Central memory CD8-positive, alpha-beta T cell (primary cell): ENCODE data around the gene SLC24A3.

ENCODE experiments used
- ATAC-seq: fragments of 150-1000 bp; cut with Tn5 transposase; replicated peaks from 2 replicates; pipeline ENCODE4 v1.10.0; 2022; ENCODE audit warnings: mild to moderate bottlenecking, moderate FRiP score, moderate number of reproducible peaks; ENCODE audit not compliant: poor library complexity, severe bottlenecking; ENCODE audit errors: extremely low read depth
- DNase-seq, 2 donors: peaks; one replicate each; pipeline ENCODE4 v3.0.0; 2021; ENCODE audit warnings: low spot score in 2 of 2
- H3K27ac Mint-ChIP-seq: one replicate; pipeline ENCODE4 v1.8.0; 2022; ENCODE audit warnings: low read depth, mild to moderate bottlenecking, moderate library complexity, mixed read lengths
- H3K27me3 Mint-ChIP-seq: one replicate; pipeline ENCODE4 v1.8.0; 2022; ENCODE audit warnings: mixed read lengths
- H3K36me3 Mint-ChIP-seq: one replicate; pipeline ENCODE4 v1.8.0; 2022; ENCODE audit warnings: mild to moderate bottlenecking, moderate library complexity, mixed read lengths; ENCODE audit not compliant: insufficient read depth
- H3K4me1 Mint-ChIP-seq: one replicate; pipeline ENCODE4 v1.8.0; 2022; ENCODE audit warnings: mixed read lengths
- H3K4me3 Mint-ChIP-seq: one replicate; pipeline ENCODE4 v1.8.0; 2022; ENCODE audit warnings: mild to moderate bottlenecking, moderate library complexity, mixed read lengths
- H3K9me3 Mint-ChIP-seq: one replicate; pipeline ENCODE4 v1.8.0; 2022; ENCODE audit warnings: mixed read lengths

The SLC24A3 gene

DNA sequence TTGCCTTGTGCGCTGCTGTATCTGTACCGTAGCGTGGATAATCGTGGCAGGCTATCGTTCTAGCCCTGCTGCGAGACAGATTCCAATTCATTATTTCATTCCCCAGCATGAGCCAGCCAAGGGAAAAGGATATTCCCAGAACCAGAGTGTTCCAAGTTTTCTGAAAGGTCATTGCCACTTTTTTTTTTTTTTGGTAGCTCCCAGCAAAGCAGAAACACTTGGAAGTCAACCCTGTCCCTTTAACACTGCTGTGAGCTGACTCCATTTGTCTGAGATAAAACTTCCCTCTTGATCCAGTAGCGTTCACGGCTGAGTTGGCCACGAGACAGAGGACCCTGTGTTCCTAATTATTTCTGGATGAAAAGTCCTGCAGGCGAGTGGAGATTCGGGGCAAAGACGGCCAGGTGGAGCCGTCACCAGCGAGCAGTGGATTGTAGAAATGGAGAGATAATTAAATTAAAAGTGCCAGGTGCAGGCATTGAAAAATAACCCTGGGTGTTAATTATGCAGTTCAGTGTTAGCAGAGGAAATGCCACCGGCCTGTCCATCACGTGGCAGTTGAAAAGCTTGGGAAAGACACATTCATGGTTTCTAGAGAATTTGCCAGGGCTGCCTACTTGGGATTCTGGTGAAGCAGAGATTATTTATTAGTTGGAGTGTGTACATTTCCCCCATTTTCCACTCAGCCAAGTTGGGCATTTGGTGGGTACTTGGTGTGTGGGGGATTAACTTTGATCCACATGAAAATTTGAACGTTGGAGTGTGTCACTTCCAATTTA, 164.2 kb downstream of the SLC24A3 start:
- ATAC-seq (no peak), DNase-seq (no peak)
- H3K4me1 Mint-ChIP-seq: no peaks in the 10 kb centered on the region
- H3K36me3 Mint-ChIP-seq: peaks cover 2% of the 10 kb centered on the region
- no peak overlapping the region for H3K27ac Mint-ChIP-seq
- no peak overlapping the region for H3K4me3 Mint-ChIP-seq
- no peaks in the 10 kb centered on the region for H3K27me3 Mint-ChIP-seq
- peaks cover 5% of the 10 kb centered on the region for H3K9me3 Mint-ChIP-seq

DNA sequence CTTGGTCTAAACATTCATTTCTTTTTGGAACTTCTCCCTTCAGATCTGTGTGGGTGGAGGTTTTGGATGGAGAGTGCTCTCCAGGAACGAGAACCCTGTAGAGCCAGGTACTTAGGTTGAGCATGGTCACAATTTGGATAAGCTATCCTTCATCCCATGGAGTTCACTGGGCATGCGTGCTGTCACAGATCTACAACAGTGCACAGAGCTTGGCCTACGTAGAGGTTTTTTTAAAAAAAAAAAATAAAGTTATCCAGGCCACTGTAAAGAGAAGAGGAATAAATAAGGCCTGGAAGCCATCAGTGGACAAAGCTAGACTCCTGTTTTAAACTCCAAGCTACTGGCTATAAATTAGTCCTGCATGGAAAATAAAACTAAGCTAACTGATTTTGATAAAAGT, 165.6 kb downstream of the SLC24A3 start:
- Mint-ChIP-seq H3K27me3 (no peaks in the 10 kb centered on the region), H3K4me3 (no peak overlapping the region), H3K9me3 (peaks cover 5% of the 10 kb centered on the region), H3K36me3 (peaks cover 2% of the 10 kb centered on the region), H3K27ac (no peak overlapping the region), H3K4me1 (no peaks in the 10 kb centered on the region)
- DNase-seq (no peak), ATAC-seq (no peak)

DNA sequence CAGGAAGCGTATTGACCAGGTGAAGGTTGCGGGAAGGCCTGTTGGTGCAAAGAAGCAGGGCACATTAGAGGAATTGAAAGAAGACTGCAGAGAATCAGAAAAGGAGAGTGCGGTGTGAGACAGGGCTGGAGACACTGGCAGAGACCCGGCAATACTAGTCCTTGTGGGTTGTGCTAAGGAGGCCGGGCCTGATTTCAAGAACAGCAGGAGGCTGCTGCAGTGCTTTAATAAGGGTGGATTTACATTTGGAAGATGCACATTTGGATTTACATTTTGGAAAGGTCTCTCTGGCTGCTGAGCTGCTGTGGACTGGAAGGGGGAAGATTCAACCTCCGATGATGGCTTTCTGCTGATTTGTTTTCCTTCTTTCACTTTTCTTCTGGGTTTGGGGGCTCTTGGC, 167.8 kb downstream of the SLC24A3 start:
- peaks cover 5% of the 10 kb centered on the region for H3K9me3 Mint-ChIP-seq
- no peaks in the 10 kb centered on the region for H3K27me3 Mint-ChIP-seq
- no peak overlapping the region for H3K4me3 Mint-ChIP-seq
- DNase-seq (no peak), ATAC-seq (no peak)
- no peak overlapping the region for H3K27ac Mint-ChIP-seq
- H3K36me3 Mint-ChIP-seq: peaks cover 4% of the 10 kb centered on the region
- H3K4me1 Mint-ChIP-seq: no peaks in the 10 kb centered on the region

DNA sequence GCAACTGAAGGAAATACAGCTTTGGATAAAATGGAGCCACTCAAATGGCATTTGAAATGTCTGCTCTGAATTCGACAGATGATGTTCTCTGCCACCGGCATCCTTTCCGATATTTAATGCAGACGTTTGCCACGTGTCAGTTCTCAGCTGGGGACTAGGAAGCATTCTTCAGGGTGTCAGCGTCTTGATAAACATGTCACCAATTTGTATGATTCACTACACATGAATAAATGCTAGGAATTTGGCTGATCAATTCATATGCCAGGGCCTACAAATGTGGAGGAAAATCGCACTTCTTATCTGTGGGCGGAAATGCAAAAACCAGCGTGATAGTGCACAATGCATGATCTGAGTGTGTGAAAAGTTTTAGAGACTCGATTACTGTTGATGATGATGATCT, 169.5 kb downstream of the SLC24A3 start:
- no peak for DNase-seq
- H3K36me3 Mint-ChIP-seq: peaks cover 4% of the 10 kb centered on the region
- H3K4me3 Mint-ChIP-seq: no peak overlapping the region
- H3K4me1 Mint-ChIP-seq: no peaks in the 10 kb centered on the region
- no peaks in the 10 kb centered on the region for H3K27me3 Mint-ChIP-seq
- H3K9me3 Mint-ChIP-seq: peaks cover 5% of the 10 kb centered on the region
- no peak overlapping the region for H3K27ac Mint-ChIP-seq
- ATAC-seq: no peak

DNA sequence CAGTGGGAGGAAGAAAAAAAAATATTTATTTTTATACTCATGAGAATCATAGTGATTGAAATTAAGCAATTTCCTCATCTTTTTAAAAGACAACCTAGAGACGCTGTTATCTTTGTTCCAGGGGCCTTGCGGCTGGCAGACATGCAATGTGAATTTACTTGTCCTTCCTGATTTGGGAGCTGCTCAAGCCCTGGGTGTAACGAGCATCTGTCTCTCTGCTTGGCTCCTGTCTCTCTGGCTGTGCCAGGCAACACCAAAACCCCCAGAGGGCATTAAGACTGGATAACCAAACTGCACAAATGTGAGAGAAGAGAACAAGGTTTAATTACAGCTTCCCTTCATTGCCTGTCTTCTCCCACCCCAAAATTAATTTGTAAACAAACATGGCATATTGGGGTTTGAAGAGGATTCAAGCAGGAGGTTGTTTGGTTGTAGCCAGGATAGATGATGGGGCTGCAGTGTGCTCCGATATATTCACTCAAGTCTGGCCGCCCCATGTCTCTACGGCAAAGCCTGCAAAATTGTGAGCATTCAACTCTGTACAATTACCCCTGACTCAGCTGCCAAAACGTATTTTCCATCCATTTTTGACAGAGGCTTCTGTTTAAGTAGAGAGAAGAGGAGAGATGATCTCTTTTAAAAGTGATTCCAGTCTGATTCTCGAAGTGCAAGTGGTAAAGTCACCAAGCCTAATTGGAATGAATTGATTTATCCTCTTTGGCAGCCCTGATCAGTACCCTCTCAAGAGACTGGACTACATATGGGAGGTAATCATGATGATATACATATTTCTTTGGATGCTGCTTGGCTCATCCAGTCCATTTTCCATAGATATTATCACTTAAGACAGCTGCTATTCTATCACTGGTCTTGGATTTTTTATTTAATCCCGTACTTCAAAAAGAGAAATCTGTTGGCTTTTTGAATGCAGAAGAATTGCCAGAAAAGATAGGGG, 170.2 kb downstream of the SLC24A3 start:
- DNase-seq (no peak), ATAC-seq (no peak)
- Mint-ChIP-seq H3K36me3 (peaks cover 4% of the 10 kb centered on the region), H3K27me3 (no peaks in the 10 kb centered on the region), H3K4me1 (no peaks in the 10 kb centered on the region), H3K27ac (no peak overlapping the region), H3K4me3 (no peak overlapping the region), H3K9me3 (peaks cover 5% of the 10 kb centered on the region)

DNA sequence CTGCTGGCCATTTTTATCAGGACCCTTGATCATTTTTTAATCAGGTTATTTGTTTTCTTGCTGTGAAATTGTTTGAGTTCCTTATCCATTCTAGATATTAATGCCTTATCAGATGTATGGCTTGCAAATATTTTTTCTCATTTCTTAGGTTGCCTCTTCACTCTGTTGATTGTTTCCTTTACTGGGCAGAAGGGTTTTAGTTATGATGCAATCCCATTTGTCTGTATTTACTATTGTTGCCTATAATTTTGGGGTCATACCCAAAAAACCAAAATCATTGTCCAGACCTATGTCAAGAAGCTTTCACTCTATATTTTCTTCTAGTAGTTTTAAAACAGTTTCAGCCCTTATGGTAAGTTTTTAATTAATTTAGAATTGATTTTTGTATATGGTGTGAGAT, 172.5 kb downstream of the SLC24A3 start:
- peaks cover 2% of the 10 kb centered on the region for H3K36me3 Mint-ChIP-seq
- DNase-seq: no peak
- no peaks in the 10 kb centered on the region for H3K27me3 Mint-ChIP-seq
- H3K9me3 Mint-ChIP-seq: peaks cover 15% of the 10 kb centered on the region
- no peaks in the 10 kb centered on the region for H3K4me1 Mint-ChIP-seq
- no peak overlapping the region for H3K4me3 Mint-ChIP-seq
- H3K27ac Mint-ChIP-seq: no peak overlapping the region
- no peak for ATAC-seq

DNA sequence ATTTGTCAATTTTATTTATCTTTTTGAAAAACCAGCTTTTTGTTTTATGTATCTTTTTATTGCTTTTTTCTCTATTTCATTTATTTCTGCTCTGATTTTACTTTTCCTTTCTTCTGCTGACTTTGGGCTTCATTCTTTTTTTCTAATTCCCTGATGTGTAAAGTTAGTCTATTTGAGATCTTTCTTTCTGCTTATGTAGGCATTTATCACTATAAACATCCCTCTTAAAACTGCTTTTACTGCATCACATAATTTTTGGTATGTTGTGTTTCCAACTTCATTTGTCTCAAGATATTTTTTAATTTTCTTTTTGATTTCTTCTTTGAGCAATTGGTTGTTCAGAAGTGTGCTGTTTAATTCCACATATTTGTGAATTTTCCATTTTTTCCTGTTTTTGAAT, 174.8 kb downstream of the SLC24A3 start:
- ATAC-seq (no peak), DNase-seq (no peak)
- Mint-ChIP-seq H3K36me3 (peaks cover 2% of the 10 kb centered on the region), H3K27ac (no peak overlapping the region), H3K9me3 (peaks cover 12% of the 10 kb centered on the region), H3K4me1 (no peaks in the 10 kb centered on the region), H3K27me3 (no peaks in the 10 kb centered on the region), H3K4me3 (no peak overlapping the region)

DNA sequence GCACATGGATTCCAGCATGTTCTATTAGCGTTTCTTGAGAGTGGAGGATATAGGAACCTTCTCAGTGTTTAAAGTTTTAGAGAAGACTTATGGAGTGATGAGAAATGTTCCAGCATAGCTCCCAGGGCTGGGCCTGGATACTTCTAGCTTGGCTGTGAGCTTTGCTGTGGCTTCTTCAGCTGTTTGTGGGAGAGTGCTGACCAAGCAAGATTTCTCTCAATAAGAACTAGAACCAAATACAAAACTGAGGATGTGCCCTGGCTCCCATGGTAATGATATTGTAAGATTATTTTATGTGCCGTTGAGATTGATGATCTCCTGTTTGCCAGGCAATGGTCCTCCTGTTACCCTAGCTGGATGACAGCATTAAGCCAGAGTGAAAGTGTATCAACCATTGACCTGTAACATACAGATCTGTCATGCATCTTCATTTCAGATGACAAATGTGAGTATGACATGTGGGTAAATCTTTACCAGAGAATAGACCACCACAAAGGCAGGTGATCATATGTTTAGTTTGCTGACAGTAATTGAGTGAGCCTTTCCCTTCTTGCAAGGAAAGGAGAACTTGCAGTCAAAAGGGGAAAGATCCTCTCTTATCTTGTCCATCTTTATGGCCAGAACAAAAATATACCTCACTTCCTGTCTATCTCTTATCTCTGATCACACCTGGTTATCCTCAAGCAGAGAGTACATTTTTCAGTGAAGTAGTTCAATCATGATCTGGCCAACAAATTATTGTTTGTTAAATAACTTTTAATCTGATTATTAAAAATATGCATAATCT, 180.1 kb downstream of the SLC24A3 start:
- Mint-ChIP-seq H3K36me3 (no peaks in the 10 kb centered on the region), H3K4me1 (no peaks in the 10 kb centered on the region), H3K4me3 (no peak overlapping the region), H3K9me3 (peaks cover 18% of the 10 kb centered on the region), H3K27ac (no peak overlapping the region), H3K27me3 (no peaks in the 10 kb centered on the region)
- ATAC-seq (no peak), DNase-seq (no peak)

DNA sequence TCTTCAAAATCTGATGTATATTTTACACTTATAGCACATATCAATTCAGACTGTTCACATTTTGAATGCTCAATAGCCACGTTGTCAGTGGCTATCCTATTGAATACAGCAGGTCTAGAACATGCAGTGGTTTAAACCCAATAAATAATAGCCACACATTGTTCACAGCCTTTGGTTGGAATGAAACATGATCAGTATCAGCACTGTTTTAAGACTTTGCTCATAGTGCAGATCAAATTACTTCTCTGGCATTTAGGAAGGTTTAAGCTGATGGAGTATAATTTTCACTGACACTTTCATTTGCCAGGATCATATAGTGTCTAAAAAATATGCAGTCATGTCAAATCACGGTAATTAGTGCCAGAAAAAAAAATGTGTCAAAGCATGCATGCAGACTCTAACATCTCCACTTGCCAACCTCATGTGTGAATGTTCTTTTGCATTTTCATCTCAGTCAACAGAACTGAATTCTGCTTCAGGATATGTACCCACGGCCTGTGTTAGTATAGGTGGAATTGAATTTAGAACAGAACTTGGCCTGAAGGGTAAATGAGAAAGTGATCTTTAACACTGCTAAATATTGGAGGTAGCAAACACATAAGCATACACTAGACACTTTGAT, 184.1 kb downstream of the SLC24A3 start:
- Mint-ChIP-seq H3K4me1 (no peaks in the 10 kb centered on the region), H3K9me3 (peaks cover 16% of the 10 kb centered on the region), H3K27me3 (no peaks in the 10 kb centered on the region), H3K4me3 (no peak overlapping the region), H3K36me3 (no peaks in the 10 kb centered on the region), H3K27ac (no peak overlapping the region)
- no peak for DNase-seq
- no peak for ATAC-seq

DNA sequence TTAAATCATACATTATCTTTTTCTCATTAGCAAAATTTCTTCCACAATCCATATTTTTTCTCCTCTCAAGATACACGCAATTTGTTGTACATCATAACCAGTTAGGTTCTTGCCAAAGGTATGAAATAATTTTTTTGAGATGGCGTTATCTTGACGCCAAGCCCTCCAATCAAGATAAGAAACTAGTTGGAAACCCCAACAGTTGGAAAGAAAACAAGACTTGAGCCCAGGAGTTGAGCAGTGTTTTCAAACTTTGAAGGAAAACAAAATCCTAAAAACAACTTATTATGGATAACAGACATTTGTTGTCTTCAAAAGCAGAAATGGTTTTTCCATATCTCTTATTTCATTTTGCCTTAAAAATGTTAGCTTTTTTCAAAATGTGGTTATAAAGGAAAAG, 184.8 kb downstream of the SLC24A3 start:
- DNase-seq (no peak), ATAC-seq (no peak)
- H3K27ac Mint-ChIP-seq: no peak overlapping the region
- H3K36me3 Mint-ChIP-seq: no peaks in the 10 kb centered on the region
- H3K4me1 Mint-ChIP-seq: no peaks in the 10 kb centered on the region
- peaks cover 21% of the 10 kb centered on the region for H3K9me3 Mint-ChIP-seq
- no peak overlapping the region for H3K4me3 Mint-ChIP-seq
- no peaks in the 10 kb centered on the region for H3K27me3 Mint-ChIP-seq

DNA sequence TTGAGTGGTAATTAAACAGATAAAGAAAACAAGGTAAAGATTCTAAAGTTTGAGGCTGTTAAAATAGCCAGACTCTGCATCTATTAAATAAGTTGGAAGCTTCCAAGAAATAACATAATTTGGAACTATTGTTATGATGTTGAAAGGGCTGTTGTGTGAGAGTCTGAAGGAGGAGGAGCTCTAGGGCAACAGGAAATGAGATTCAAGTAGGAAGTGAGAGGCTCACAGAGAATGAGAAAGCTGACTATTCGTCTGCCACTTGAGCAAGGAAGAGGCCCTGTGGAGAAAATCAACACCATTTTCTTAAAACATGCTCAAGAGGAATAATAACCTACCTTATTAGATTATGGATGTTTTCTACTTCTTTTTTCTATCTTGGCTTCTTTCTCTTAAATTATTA, 185.2 kb downstream of the SLC24A3 start:
- Mint-ChIP-seq H3K4me1 (no peaks in the 10 kb centered on the region), H3K9me3 (peaks cover 23% of the 10 kb centered on the region), H3K27ac (no peak overlapping the region), H3K4me3 (no peak overlapping the region), H3K36me3 (no peaks in the 10 kb centered on the region), H3K27me3 (no peaks in the 10 kb centered on the region)
- DNase-seq: no peak
- ATAC-seq: no peak

DNA sequence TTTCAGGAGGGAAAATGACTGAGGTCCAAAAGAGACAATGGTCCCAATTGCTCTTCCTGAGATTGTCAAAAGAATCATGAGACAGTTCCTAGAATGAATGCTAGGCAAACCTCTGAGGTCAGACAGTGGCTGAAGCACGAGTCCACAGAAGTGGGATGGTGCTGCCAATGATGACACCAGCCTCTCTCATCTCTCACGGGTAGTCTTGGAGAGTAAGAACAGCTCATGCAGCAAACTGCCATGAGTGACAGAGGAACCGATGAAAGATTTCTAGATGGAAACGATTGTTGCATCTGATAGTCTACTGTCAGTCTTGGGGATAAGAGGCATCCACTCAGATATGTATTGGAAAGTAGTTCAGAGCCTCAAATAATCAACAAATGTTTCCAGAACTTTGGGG, 188.7 kb downstream of the SLC24A3 start:
- H3K36me3 Mint-ChIP-seq: no peaks in the 10 kb centered on the region
- peaks cover 17% of the 10 kb centered on the region for H3K9me3 Mint-ChIP-seq
- DNase-seq (no peak), ATAC-seq (no peak)
- no peaks in the 10 kb centered on the region for H3K27me3 Mint-ChIP-seq
- H3K4me1 Mint-ChIP-seq: no peaks in the 10 kb centered on the region
- H3K27ac Mint-ChIP-seq: no peak overlapping the region
- no peak overlapping the region for H3K4me3 Mint-ChIP-seq
